OCI-LY3 (cell line): Measurements from ENCODE around the gene SH3GL1.

Source experiments
- H2AFZ ChIP-seq: fragments of 200-600, 300-600 bp; shearing (Covaris generic); 2 replicates; pipeline ENCODE4 v1.6.0; 2014; ENCODE audit warnings: antibody characterized with exemption, low read depth, low read length
- H3K27ac ChIP-seq: fragments of 200-600, 300-600 bp; sonication (generic); 2 replicates; pipeline ENCODE4 v1.5.1; 2014; ENCODE audit warnings: mild to moderate bottlenecking, low read length, moderate library complexity, mixed read lengths
- H3K27me3 ChIP-seq: fragments of 200-600, 300-600 bp; sonication (generic); 2 replicates; pipeline ENCODE4 v1.6.1; 2014; ENCODE audit warnings: low read depth, low read length, mixed read lengths
- H3K36me3 ChIP-seq: fragments of 200-600, 300-600 bp; sonication (generic); replicated peaks from 2 replicates; pipeline ENCODE3; 2014; ENCODE audit warnings: low read depth, low read length, mixed read lengths
- H3K4me1 ChIP-seq: fragments of 300-600, 200-600 bp; sonication (generic); 2 replicates; pipeline ENCODE4 v1.6.1; 2014; ENCODE audit warnings: low read length, mixed read lengths
- H3K4me2 ChIP-seq: fragments of 200-600, 300-600 bp; sonication (generic); 2 replicates; pipeline ENCODE4 v1.6.1; 2014; ENCODE audit warnings: low read length, mixed read lengths
- H3K4me3 ChIP-seq: fragments of 300-600, 200-600 bp; sonication (generic); 2 replicates; pipeline ENCODE4 v1.5.1; 2014; ENCODE audit warnings: antibody characterized with exemption, mild to moderate bottlenecking, low read length, moderate library complexity
- H3K79me2 ChIP-seq: fragments of 300-600, 200-600 bp; shearing (Covaris generic); 2 replicates; pipeline ENCODE4 v1.6.1; 2014; ENCODE audit warnings: mild to moderate bottlenecking, low read length, mixed read lengths
- H3K9ac ChIP-seq: fragments of 300-600, 200-600 bp; shearing (Covaris generic); 2 replicates; pipeline ENCODE4 v1.6.0; 2014; ENCODE audit warnings: mild to moderate bottlenecking, low read length, moderate library complexity
- H3K9me3 ChIP-seq: fragments of 200-600, 300-600 bp; shearing (Covaris generic); 2 replicates; pipeline ENCODE4 v1.6.1; 2014; ENCODE audit warnings: low read length, mixed read lengths; ENCODE audit not compliant: insufficient read depth
- H4K20me1 ChIP-seq: fragments of 200-600, 300-600 bp; sonication (generic); 2 replicates; pipeline ENCODE4 v1.6.1; 2016; ENCODE audit warnings: low read length, mixed read lengths; ENCODE audit not compliant: insufficient read depth
- EZH2phosphoT487 ChIP-seq: fragments of 200-600 bp; shearing (Covaris generic); IDR thresholded peaks from 2 replicates; pipeline ENCODE4 v1.6.1; 2018; ENCODE audit warnings: antibody characterized with exemption, mixed run types, low read depth
- TF ChIP-seq, protein P1 (sequence below): fragments of 200-600, 300-600 bp; sonication (generic); IDR thresholded peaks from 2 replicates; pipeline ENCODE4 v1.5.1; 2014; ENCODE audit warnings: antibody characterized with exemption, low read length, low read depth

Gene SH3GL1

DNA sequence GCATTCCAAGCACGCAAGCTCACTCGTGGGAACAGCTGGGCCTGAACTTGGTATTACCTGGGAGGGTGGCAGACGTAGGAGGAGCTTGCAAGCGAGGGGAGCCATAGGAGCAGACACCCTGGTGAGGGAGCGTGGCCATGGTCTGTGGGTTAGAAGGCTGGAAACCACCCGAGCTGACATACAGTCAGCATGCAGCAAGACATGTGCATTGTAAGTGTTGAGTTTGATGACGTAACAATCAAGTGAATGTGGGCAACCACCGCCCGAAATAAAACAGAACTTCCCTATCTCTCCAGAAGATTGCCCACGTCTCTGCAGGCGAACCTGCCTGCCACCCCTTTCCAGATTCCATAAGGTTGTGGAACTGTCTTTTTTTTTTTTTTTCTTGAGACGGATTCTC is 30.4 kb upstream of the SH3GL1 start:
- TF ChIP-seq, protein P1, sequence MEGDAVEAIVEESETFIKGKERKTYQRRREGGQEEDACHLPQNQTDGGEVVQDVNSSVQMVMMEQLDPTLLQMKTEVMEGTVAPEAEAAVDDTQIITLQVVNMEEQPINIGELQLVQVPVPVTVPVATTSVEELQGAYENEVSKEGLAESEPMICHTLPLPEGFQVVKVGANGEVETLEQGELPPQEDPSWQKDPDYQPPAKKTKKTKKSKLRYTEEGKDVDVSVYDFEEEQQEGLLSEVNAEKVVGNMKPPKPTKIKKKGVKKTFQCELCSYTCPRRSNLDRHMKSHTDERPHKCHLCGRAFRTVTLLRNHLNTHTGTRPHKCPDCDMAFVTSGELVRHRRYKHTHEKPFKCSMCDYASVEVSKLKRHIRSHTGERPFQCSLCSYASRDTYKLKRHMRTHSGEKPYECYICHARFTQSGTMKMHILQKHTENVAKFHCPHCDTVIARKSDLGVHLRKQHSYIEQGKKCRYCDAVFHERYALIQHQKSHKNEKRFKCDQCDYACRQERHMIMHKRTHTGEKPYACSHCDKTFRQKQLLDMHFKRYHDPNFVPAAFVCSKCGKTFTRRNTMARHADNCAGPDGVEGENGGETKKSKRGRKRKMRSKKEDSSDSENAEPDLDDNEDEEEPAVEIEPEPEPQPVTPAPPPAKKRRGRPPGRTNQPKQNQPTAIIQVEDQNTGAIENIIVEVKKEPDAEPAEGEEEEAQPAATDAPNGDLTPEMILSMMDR: no peak
- TF ChIP-seq EZH2phosphoT487: no peak
- Histone ChIP-seq H2AFZ (no peak overlapping the region), H3K9ac (no peak overlapping the region), H3K4me1 (no peaks in the 10 kb centered on the region), H3K4me3 (no peak overlapping the region), H3K27me3 (no peaks in the 10 kb centered on the region), H3K79me2 (peaks cover 16% of the 10 kb centered on the region), H4K20me1 (peaks cover 4% of the 10 kb centered on the region; the same call in 1 of the 2 replicates), H3K4me2 (no peak overlapping the region), H3K36me3 (peaks cover 67% of the 10 kb centered on the region), H3K9me3 (no peaks in the 10 kb centered on the region), H3K27ac (no peak overlapping the region)

DNA sequence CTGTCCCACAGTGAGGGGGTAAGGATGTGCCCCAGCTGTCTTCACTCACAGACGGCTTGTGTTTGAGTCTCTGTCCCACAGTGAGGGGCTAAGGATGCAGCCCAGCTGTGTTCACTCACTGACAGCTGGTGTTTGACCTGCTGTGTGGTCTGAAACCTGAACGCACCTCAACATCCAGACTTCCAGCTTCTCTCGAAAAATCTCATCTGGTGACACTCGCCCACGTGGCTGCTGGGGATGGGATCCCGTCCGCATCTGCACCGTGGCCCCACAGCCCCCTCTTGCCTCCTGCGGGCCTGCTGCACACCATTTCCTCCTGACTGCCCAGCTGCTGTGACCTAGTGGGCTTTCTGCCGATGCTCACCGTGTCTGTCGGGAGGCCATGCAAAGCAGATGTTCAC is 29.4 kb upstream of the SH3GL1 start:
- H3K9ac ChIP-seq: no peak overlapping the region
- TF ChIP-seq, protein P1: no peak
- TF ChIP-seq EZH2phosphoT487: no peak
- no peaks in the 10 kb centered on the region for H3K9me3 ChIP-seq
- H3K27ac ChIP-seq: no peak overlapping the region
- no peaks in the 10 kb centered on the region for H3K27me3 ChIP-seq
- H4K20me1 ChIP-seq: peaks cover 4% of the 10 kb centered on the region; the same call in 1 of the 2 replicates
- H3K79me2 ChIP-seq: peaks cover 13% of the 10 kb centered on the region
- no peak overlapping the region for H2AFZ ChIP-seq
- no peak overlapping the region for H3K4me3 ChIP-seq
- no peak overlapping the region for H3K4me2 ChIP-seq
- peaks cover 70% of the 10 kb centered on the region for H3K36me3 ChIP-seq
- H3K4me1 ChIP-seq: no peaks in the 10 kb centered on the region

DNA sequence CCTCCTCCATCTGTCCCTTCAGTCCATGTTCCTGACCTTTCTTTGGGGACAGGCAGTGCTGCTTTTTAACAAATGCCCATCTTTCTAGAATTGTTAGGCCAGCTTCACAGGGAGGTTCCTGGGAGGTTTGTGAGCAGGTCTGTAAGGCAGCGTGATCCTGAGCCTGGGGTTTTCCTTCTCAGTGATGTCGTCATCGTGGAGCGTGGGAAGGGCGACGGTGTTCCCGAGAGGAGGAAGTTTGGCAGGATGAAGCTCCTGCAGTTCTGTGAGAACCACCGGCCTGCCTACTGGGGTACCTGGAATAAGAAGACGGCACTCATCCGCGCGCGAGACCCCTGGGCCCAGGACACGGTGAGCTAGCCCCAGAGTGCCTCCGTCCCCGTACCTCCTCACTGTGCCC is 28.9 kb upstream of the SH3GL1 start:
- no peak for TF ChIP-seq EZH2phosphoT487
- TF ChIP-seq, protein P1: no peak
- peaks cover 66% of the 10 kb centered on the region for H3K36me3 ChIP-seq

DNA sequence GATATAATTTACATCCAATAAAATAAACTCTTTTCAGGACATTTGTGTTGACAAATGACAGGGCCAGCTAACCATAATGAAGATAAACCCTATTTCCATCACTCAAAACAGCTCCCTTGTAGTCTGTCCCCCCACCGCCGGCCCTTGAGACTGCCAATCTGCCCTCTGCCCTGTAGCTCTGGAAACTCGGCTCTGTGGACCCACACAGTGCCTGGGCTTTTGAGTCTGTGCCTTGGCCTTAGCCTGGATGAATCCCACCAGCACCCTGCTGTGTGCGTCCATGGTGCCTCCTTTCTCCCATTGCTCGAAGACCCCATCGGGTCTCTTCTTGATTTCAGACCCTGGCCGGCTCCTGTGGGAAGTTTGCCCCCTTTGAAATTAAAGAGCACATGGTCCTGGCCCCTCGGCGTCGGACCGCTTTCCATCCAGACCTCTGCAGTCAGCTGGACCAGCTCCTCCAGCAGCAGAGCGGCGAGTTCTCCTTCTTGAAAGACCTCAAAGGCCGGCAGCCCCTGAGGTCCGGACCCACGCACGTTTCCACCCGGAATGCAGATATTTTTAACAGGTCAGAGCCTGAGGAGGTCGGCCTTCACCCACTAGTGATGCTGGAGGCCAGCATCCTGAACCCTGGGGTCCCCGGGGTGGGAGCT is 28.1 kb upstream of the SH3GL1 start:
- Histone ChIP-seq H3K4me1 (no peaks in the 10 kb centered on the region), H3K27ac (no peak overlapping the region), H2AFZ (no peak overlapping the region), H3K4me2 (no peak overlapping the region), H3K36me3 (peaks cover 69% of the 10 kb centered on the region), H4K20me1 (peaks cover 4% of the 10 kb centered on the region; the same call in 1 of the 2 replicates), H3K4me3 (no peak overlapping the region), H3K9me3 (no peaks in the 10 kb centered on the region), H3K79me2 (peaks cover 4% of the 10 kb centered on the region; the same call in 1 of the 2 replicates), H3K27me3 (no peaks in the 10 kb centered on the region), H3K9ac (no peak overlapping the region)
- TF ChIP-seq, protein P1: no peak
- no peak for TF ChIP-seq EZH2phosphoT487

More for the DNA sequence above, 28.9 kb upstream of the SH3GL1 start:
- Histone ChIP-seq H2AFZ (no peak overlapping the region), H3K9me3 (no peaks in the 10 kb centered on the region), H3K4me2 (no peak overlapping the region), H3K4me1 (no peaks in the 10 kb centered on the region), H3K4me3 (no peak overlapping the region), H3K27me3 (no peaks in the 10 kb centered on the region), H4K20me1 (peaks cover 4% of the 10 kb centered on the region; the same call in 1 of the 2 replicates), H3K27ac (no peak overlapping the region), H3K9ac (no peak overlapping the region), H3K79me2 (peaks cover 8% of the 10 kb centered on the region; the same call in 1 of the 2 replicates)
